Amniotic stem cell (primary cell): ENCODE measurements around the gene ATP5ME.
"Not testable (repeated sequence)": the region's sequence is repeated elsewhere in the genome, so short reads cannot be mapped to it uniquely, and the experiment has no call there.

Experiments
- DNase-seq: peaks from one replicate; lab custom pipeline; 2025; lab: John Stamatoyannopoulos, UW

Gene ATP5ME

GRCh38 chr4:654503-654845 is 19.6 kb downstream of the ATP5ME start:
- DNase-seq: no peak

DNA sequence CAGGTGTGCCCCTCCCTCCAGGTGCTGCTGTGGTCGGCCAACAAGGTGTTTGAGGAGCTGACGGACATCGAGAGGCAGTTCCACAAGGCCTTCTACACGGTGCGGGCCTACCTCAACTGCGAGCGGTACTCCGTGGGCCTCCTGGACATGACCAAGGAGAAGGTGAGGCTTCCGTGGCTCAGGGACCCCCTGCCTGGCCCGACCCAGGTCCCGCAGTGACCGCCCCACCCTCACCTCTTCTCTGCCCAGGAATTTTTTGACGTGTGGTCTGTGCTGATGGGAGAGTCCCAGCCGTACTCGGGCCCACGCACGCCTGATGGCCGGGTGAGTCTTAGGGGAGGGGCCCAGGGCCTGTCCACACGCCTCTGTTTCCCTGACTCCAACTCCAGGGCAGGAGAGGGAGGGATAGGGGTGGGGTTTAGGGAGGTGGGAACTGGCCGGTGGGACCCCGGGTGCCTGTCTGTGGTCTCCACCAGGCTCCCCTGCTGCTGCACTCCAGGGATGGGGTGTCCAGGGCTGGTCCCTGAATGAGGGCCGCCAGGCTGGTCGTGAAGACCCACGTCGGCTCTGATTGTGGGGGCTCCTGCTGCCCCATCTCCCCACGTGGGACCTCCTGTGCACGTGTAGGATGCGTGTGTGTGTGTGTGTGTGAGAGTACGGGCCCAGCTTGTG is 20.1 kb downstream of the ATP5ME start:
- no peak for DNase-seq

- DNase-seq: no peak
These were observed 20.8 kb downstream of the ATP5ME start for GRCh38 chr4:653080-653821.

- DNase-seq: no peak
These were observed 22.0 kb downstream of the ATP5ME start for GRCh38 chr4:651884-652642.

GRCh38 chr4:650951-651883 is 22.9 kb downstream of the ATP5ME start:
- no peak for DNase-seq

DNA sequence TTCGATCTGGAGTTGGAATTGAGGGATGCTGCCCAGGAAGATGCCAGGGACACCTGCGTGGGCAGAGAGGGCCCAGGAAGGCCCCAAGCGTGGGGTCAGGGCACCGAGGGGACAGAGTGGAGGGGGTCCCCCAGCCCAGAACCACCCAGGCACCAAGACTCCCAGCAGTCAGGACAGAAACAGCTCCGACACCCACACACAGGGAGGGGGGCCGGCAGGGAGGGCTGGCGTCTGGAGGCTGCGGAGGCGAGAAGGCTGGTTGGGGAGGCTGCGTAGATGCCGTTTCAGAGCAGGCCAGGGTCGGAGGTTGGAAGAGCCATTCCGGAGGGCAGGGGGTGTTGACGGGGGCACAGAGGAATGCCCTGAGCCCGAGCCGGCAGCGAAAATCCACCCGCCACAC is 23.6 kb downstream of the ATP5ME start:
- no peak for DNase-seq

DNA sequence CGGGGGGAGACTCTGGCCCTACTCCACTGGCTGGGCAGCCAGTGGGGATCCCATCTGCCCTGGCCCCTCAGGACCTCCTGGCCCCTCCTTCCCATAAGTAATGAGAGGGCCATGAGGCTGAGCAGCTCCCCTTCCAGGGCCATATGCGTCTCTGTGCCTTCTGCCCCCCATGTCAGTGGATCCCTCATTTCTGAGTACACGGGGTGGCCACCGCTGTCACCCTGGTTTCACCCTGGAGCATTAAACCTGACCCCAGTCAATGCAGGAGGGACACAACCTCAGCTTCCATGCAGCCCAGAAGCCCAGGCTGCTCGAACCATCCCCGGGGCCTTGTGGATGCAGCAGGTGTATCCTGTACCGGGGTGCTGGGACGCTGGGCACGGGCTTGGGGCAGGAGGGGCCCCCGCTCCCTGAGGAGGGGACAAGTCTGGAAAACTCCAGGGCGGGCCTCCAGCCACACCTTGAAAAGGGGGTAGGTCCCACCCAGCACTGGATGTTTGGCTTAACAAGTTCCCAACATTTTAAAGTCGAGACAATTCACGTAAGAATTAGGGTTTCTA is 24.2 kb downstream of the ATP5ME start:
- no peak for DNase-seq

DNA sequence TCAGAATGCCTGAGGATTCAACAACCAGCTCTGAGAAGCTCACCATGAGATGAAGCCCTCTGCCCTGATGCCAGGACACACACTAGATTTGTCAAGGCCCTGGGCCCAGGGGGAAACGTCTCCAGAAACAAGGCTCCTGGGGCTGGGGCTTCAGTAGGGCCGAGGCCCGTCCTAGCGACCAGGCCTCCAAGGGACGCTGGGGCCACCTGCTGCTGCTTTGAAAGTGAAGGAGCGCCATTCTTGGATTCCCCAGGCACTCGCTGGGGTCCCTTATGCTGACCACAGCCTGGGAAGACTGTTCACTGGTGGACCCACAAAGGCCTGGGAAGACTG is 24.8 kb downstream of the ATP5ME start:
- no peak for DNase-seq

- no peak for DNase-seq
These were observed 25.3 kb downstream of the ATP5ME start for GRCh38 chr4:648579-649292.

DNA sequence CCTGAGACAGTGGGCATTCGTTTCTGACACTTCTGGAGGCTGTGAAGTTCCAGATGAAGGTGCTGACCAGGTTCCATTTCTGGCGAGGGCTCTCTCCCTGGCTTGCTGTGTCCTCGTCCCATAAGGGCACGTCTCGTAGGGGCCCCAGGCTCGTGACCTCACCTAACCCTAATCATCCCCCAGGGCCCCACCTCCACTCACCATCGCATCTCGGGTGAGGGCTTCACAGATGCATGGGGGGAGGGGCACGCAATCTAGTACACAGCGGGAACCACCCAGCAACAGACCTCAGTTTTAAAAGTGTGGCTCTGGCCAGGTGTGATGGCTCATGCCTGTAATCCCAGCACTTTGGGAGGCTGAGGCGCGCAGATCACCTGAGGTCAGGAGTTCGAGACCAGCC is 26.6 kb downstream of the ATP5ME start:
- DNase-seq: no peak

DNA sequence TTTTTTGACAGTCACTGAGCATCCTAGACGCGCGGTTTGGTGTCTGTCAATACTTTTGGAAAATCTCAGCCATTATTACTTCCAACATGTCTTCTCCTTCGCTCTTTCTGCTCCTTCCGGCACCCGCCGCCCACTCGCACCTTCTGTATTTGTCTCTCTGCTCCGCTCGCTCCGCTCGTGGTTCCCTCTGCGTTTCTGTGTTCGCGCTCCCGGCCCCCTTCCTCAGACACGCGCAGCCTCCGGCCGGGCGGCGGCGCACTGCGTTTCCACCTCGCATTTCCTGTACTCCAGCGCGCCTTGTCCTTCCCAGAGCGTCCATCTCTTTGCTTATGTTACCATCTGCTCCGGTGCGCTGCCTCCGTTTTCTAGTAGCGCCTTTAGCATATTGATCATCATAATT is 27.6 kb downstream of the ATP5ME start:
- DNase-seq: no peak

DNA sequence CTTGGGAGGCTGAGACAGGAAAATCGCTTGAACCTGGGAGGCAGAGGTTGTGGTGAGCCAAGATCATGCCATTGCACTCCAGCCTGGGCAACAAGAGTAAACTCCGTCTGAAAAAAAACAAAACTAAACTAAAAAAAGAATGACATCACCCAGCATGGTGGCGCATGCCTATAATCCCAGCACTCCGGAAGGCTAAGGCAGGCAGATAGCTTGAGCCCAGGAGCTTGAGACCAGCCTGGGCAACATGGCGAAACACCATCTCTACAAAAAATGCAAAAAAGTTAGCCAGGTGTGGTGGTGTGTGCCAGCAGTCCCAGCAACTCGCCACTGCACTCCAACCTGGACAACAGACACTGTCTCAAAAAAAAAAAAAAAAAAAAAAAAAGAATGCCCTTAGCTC is 31.7 kb downstream of the ATP5ME start:
- not testable (repeated sequence) for DNase-seq

DNA sequence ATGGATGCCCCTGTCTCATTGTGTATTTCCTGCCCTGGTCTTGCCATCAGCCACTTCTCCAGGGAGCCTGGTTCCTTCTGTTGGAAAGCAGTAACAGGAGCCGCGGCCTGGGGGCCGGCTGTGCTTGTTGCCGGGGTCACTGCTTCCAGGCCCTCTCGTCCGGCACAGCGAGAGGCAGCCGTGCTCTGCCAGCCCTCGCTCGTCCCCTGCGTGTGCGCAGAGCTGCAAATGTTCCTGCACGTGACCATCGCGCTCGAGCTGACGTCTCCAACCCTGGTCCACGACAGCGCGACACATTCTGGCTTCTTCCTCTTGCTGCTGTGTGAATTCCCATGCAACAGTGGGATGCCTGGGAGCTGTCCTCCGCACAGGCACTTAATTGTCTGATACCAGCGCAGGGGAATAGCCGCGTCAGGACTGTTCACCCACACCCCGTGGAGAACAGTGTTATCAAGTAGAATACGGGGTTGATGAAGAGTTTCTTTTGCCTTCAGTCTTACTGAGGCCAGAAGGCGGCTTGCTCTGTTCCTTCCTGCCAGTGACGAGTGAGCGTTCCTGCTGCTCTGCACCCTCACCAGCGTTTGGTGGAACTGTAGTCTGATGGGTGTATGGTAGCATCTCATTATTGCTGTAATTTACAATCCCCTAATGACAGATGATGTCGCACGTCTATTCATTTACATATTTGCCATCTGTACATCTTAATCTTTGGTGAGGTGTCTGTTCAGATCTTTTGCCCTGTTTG is 36.4 kb downstream of the ATP5ME start:
- no peak for DNase-seq

DNA sequence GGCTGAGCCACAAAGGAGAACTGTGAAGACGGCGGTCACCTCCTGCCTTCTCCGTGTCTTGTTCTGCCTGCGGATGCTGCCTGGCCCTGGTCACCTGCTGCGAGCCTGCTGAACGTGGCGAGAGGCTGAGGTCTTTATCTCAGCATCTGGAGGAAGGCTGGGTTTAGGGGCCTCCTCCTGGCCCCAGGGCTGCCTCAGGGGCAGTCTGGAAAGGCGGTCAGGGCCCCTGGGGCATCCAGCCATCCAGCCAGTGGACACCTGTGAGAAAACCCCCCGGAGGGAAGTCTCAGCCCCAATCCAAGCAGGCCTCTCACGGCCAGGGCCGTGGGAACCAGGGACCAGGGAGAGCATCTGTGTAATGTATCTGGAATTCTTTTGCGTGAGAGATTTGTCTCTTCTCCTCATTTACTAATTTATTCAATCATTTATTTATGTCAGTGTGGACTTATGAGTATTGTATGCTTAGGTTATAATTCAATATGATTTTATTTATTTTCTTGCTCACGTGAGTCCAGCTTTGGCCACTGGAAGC is 37.4 kb downstream of the ATP5ME start:
- DNase-seq: no peak

- no peak for DNase-seq
These were observed 38.0 kb downstream of the ATP5ME start for GRCh38 chr4:635851-636627.

DNA sequence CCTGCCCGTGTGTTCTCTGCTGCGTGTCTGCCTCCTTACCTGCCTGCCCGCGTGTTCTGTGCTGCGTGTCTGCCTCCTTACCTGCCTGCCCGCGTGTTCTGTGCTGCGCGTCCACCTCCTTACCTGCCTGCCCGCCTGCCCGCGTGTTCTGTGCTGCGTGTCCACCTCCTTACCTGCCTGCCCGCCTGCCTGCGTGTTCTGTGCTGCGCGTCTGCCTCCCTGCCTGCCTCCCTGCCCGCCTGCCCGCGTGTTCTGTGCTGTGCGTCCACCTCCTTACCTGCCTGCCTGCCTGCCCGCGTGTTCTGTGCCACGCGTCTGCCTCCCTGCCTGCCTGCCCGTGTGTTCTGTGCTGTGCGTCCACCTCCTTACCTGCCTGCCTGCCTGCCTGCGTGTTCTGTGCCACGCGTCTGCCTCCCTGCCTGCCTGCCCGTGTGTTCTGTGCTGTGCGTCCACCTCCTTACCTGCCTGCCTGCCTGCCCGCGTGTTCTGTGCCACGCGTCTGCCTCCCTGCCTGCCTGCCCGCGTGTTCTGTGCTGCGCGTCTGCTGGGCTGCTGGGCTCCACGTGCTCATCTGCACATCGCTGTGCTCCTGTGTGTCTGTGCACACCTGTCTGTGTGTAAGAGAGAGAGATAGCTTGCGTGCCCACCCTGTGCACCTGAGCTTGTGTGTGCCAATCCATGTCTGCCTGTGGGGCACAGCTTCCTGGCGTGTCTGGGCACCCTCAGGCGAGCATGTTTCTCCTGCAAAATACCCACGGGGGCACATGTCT is 38.8 kb downstream of the ATP5ME start:
- not testable (repeated sequence) for DNase-seq

DNA sequence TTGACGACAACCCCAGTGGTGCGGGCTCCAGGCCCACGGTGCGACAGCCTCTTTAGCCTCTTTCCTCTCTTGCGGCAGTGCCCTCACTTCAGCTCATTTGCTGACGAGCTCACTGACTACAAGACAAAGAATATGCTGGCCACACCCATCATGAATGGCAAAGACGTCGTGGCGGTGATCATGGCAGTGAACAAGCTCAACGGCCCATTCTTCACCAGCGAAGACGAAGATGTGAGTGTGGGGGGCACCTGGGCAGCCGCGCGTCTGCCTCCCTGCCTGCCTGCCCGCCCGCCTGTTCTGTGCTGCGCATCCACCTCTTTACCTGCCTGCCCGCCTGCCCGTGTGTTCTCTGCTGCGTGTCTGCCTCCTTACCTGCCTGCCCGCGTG is 39.5 kb downstream of the ATP5ME start:
- no peak for DNase-seq

DNA sequence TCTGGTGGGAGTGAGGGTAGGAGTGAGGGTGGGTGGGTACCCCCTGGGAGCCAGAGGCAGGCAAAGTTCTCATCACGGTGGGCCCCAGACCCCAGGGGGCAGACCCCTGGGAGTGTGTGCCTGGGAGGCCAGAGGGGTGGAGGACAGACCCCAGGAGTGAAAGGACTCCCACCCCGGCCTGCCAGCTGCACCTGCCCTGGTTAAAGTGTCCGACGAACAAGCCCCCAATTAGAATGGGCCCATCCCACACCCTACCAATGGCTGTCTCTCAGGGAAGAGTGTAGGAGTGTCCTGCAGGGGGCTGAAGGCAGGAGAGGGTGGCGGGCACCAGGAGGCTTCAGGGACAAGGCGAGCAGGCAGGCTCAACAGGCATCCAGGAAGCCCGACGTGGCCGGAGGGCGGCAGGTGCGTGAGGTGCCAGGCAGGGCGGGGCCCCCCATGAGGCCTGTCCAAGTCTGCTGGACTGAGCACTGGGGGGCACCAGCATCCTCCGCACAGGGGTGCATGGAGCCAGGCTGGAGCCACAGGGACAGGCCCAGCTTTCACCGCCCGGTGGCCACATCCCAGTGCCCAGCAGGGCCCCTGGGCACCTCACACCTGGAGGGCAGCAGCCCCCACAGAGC is 40.0 kb downstream of the ATP5ME start:
- no peak for DNase-seq
